ENCODE results near the gene ING4.

GRCh38 chr12:6604259-6605029 lies 58.5 kb downstream of the ING4 start:
- TF ChIP-seq EZH2 (IDR thresholded peaks at IDR 0.05; ENCODE audit: borderline replicate concordance, low read length) (no peak), CTCF (conservative IDR thresholded peaks at IDR 0.05 in 1 of 2, IDR thresholded peaks at IDR 0.05 in 1 of 2; ENCODE audit: extremely low read depth in 1 of 2, insufficient read depth in 1 of 2, low read depth in 1 of 2, low read length in 2 of 2) (no peak)

Data from mammary epithelial cell (primary cell).